ENCODE data around the gene SCAMP1. TPM values are rescaled to one million over a fixed set of nuclear protein-coding genes. Genes with fewer than 3 reads are reported as not detected.

Gene SCAMP1
- total RNA-seq, 2 experiments from 2014 or later: 18.0 to 41.1 TPM

DNA sequence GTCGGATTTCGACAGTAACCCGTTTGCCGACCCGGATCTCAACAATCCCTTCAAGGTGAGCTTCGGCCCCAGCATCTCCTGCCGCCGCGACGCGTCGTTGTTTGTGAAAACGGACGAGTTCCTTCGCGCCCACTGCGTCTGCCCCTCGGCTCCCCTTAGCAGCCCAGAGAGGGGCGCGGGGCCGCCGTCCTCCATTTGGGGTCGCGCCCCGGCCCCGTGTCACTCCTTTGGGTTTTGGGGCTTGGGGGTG lies 182 bp downstream of the SCAMP1 start:
- Histone ChIP-seq H3K4me3 (ENCODE audit: low read depth, low read length, poor library complexity, severe bottlenecking) (peak overlapping the region; percentile 90), H3K36me3 (ENCODE audit: insufficient read depth, low read length) (peaks cover 5% of the 10 kb centered on the region; the same call in 1 of the 2 replicates), H3K4me1 (ENCODE audit: insufficient read depth, low read length, poor library complexity, severe bottlenecking) (peaks cover 22% of the 10 kb centered on the region), H3K9me2 (ENCODE audit: insufficient read depth, low read length) (no peaks in the 10 kb centered on the region), H3K9me3 (ENCODE audit: low read length) (no peaks in the 10 kb centered on the region), H3K4me2 (ENCODE audit: low read length) (peak overlapping the region; percentile 89), H4K20me1 (ENCODE audit: insufficient read depth, low read length) (no peaks in the 10 kb centered on the region), H3K79me2 (ENCODE audit: insufficient read depth, low read depth, low read length) (peaks cover 56% of the 10 kb centered on the region), H3K27ac (ENCODE audit: low read depth, low read length, poor library complexity, severe bottlenecking) (peak overlapping the region; percentile 85), H2AFZ (ENCODE audit: low read length) (peak overlapping the region; percentile 85)
- DNase-seq (ENCODE audit: low spot score): no peak
- intact Hi-C loops (cut with micrococcal nuclease; ENCODE audit: unreplicated experiment): loop anchor here (1.0 to 5.0 kb wide), 5 partner anchors 66 to 624 kb away; partner anchors contain the start of genes AP3B1 and TBCA
- BruUV-seq (replicated peaks): no TSS peak
- TF ChIP-seq EZH2phosphoT487 (IDR thresholded peaks at IDR 0.05; ENCODE audit: borderline replicate concordance, low read depth, low read length) (no peak), CTCF (conservative IDR thresholded peaks at IDR 0.05; ENCODE audit: low read length) (no peak)
- POLR2A ChIA-PET: interaction anchor here (0.7 to 1.3 kb wide), 5 partner anchors 11 to 361 kb away, joined by 3 to 4 read pairs (median 3); partner anchors contain the start of gene AP3B1
- CTCF ChIA-PET (ENCODE audit: unreplicated experiment): interaction anchor here (0.7 kb wide), 1 partner anchor 11 kb away, joined by 3 read pairs; no protein-coding TSS in a partner anchor

DNA sequence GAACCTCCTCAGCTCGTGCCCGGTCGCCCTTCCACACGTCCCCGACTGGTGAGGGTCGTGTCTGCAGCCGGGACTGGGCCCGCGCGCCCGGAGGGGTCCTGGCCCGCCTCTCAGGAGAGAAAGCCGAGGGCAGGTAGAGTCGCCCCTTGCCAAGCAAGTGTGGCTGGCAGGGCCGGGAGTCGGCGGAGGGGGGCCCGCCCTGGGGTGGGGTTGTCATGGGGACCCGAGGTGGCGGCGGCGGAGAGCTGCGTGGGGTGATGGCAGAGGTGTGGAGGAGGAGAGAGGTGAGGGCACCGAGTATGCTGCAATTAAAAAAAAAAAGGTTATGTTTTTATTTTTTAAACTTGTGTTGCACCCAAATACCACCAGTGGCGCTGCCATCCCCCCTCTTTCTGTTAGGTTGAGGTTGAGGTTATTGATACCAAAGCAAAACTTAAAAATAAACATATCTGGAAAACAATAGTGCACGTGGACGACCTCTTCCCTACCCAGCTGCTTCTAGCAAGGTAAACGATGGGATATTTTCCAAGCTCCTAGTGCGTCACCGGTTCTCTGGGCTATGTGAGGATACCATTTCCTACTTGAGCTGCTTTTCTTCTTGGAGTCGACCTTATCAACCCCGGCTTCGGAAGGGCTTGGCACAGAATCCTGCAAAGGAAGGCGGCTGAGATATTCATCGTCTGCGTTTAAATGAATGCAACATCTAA lies 660 bp downstream of the SCAMP1 start:
- Histone ChIP-seq H3K79me2 (ENCODE audit: insufficient read depth, low read depth, low read length) (peaks cover 61% of the 10 kb centered on the region), H3K4me2 (ENCODE audit: low read length) (peak overlapping the region; percentile 89), H3K36me3 (ENCODE audit: insufficient read depth, low read length) (peaks cover 8% of the 10 kb centered on the region; the same call in 1 of the 2 replicates), H3K4me3 (ENCODE audit: low read depth, low read length, poor library complexity, severe bottlenecking) (peak overlapping the region; percentile 90), H4K20me1 (ENCODE audit: insufficient read depth, low read length) (no peaks in the 10 kb centered on the region), H3K9me2 (ENCODE audit: insufficient read depth, low read length) (no peaks in the 10 kb centered on the region), H3K27ac (ENCODE audit: low read depth, low read length, poor library complexity, severe bottlenecking) (peak overlapping the region; percentile 85), H3K9me3 (ENCODE audit: low read length) (no peaks in the 10 kb centered on the region), H2AFZ (ENCODE audit: low read length) (peak overlapping the region; percentile 85), H3K4me1 (ENCODE audit: insufficient read depth, low read length, poor library complexity, severe bottlenecking) (peaks cover 22% of the 10 kb centered on the region)
- peak; percentile 50 for DNase-seq (ENCODE audit: low spot score)
- POLR2A ChIA-PET: interaction anchor here (0.7 to 1.3 kb wide), 5 partner anchors 11 to 360 kb away, joined by 3 to 4 read pairs (median 3); partner anchors contain the start of gene AP3B1
- TF ChIP-seq EZH2phosphoT487 (IDR thresholded peaks at IDR 0.05; ENCODE audit: borderline replicate concordance, low read depth, low read length) (no peak), CTCF (conservative IDR thresholded peaks at IDR 0.05; ENCODE audit: low read length) (peak; percentile 64)
- intact Hi-C loops (cut with micrococcal nuclease; ENCODE audit: unreplicated experiment): loop anchor here (1.0 to 5.0 kb wide), 5 partner anchors 67 to 623 kb away; partner anchors contain the start of genes AP3B1 and TBCA
- no TSS peak for BruUV-seq (replicated peaks)
- CTCF ChIA-PET (ENCODE audit: unreplicated experiment): interaction anchor here (0.7 kb wide), 1 partner anchor 11 kb away, joined by 3 read pairs; no protein-coding TSS in a partner anchor

- Histone ChIP-seq H3K4me1 (ENCODE audit: insufficient read depth, low read length, poor library complexity, severe bottlenecking) (peaks cover 22% of the 10 kb centered on the region), H2AFZ (ENCODE audit: low read length) (peak overlapping the region; percentile 85; the same call in 1 of the 2 replicates), H3K9me2 (ENCODE audit: insufficient read depth, low read length) (no peaks in the 10 kb centered on the region), H3K27ac (ENCODE audit: low read depth, low read length, poor library complexity, severe bottlenecking) (peak overlapping the region; percentile 85), H3K4me2 (ENCODE audit: low read length) (peak overlapping the region; percentile 89), H3K4me3 (ENCODE audit: low read depth, low read length, poor library complexity, severe bottlenecking) (peak overlapping the region; percentile 90), H3K79me2 (ENCODE audit: insufficient read depth, low read depth, low read length) (peaks cover 66% of the 10 kb centered on the region), H4K20me1 (ENCODE audit: insufficient read depth, low read length) (no peaks in the 10 kb centered on the region), H3K36me3 (ENCODE audit: insufficient read depth, low read length) (peaks cover 12% of the 10 kb centered on the region; the same call in 1 of the 2 replicates), H3K9me3 (ENCODE audit: low read length) (no peaks in the 10 kb centered on the region)
- intact Hi-C loops (cut with micrococcal nuclease; ENCODE audit: unreplicated experiment): loop anchor here (5.0 kb wide), 3 partner anchors 106 to 584 kb away; partner anchors contain the start of gene TBCA
- POLR2A ChIA-PET: interaction anchor here (1.1 kb wide), 1 partner anchor 65 kb away, joined by 3 read pairs; no protein-coding TSS in a partner anchor
- CTCF ChIA-PET (ENCODE audit: unreplicated experiment): no interaction called here
- TF ChIP-seq EZH2phosphoT487 (IDR thresholded peaks at IDR 0.05; ENCODE audit: borderline replicate concordance, low read depth, low read length): no peak
- no peak for TF ChIP-seq CTCF (conservative IDR thresholded peaks at IDR 0.05; ENCODE audit: low read length)
- BruUV-seq (replicated peaks): no TSS peak
- peak; percentile 47 for DNase-seq (ENCODE audit: low spot score)
Measured at GRCh38 chr5:78361631-78361993, 1.2 kb downstream of the SCAMP1 start.

Measured in OCI-LY7 (cell line).